ENCODE data around the gene ODF4. TPM values are rescaled to one million over a fixed set of nuclear protein-coding genes. Genes with fewer than 3 reads are reported as not detected.

Gene ODF4
- total RNA-seq, 1 donor from 2014 or later = not detected

DNA sequence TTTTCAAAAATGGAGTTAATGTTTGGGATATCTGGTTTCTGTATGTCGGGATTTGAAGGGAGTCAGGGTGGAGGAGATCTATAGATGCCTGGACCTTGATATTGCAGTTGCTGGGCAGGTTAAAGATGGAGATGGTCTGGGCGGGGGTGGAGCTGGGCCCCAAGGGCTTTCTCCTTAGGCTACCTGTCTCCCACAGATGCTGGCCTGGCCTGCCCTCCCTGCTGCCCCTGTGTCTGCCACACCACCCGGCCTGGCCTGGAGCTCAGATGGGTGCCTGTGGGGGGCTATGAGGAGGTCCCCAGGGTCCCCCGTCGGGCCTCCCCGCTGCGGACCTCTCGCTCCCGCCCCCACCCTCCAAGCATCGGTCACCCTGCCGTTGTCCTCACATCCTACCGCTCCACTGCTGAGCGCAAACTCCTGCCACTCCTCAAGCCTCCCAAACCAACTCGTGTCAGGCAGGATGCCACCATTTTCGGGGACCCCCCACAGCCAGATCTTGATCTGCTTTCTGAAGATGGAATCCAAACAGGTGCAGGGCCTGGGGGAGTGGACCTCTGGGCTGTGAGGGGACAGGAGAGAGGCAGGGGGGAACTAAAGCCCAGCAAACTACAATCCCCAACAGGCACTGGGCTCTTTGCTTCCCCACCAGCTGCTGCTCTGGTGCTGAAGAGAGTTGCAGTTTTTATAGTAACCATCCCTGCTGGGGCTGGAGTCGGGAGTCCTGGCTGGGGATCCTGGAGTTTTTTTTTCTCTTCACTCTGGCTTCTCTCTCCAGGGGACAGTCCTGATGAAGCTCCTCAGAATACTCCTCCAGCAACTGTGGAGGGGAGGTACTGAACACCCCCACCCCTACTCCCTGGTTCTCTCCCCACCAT is 26.7 kb upstream of the ODF4 start:
- DNase-seq (ENCODE audit: low spot score, unreplicated experiment) = no peak
- peaks cover 69% of the 10 kb centered on the region for H3K27me3 Mint-ChIP-seq
- no peak overlapping the region for H3K4me3 Mint-ChIP-seq (ENCODE audit: low read depth)

DNA sequence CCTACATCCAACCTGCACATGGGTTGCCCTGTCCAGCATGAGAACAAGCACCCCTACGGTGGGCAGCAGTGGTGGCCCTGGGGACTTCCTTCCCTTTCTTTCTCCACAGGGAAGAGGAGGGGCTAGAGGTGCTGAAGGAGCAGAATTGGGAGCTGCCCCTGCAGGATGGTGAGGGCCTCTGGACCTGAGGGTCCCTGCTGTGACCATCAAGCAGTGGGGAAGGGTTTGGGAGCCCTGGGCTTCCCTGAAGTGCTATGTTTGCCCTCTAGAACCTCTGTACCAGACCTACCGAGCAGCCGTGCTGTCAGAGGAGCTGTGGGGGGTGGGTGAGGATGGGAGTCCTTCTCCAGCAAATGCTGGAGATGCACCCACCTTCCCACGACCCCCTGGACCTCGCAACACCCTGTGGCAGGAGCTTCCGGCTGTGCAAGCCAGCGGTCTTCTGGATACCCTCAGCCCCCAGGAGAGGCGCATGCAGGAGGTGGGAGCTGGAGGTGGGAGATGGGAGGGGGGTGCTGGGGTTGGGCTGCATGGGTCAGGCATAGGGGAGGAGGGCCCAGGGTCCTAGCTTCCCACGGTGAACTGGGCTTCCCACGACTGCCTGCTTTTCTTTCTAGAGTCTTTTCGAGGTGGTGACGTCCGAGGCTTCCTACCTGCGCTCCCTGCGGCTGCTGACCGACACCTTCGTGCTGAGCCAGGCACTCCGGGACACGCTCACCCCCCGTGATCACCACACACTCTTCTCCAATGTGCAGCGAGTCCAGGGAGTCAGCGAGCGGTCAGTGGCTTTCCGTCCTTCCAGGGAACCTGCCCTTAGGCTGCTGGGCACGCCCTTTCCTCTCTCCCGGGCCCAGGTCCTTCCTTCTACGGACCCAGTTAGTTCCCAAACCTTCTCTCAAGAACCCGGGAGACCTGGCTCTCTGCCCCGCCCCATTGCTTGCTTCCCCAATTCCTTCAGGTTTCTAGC is 24.6 kb upstream of the ODF4 start:
- Mint-ChIP-seq H3K4me3 (ENCODE audit: low read depth) (peak overlapping the region; percentile 58), H3K4me1 (ENCODE audit: low read depth) (peaks cover 18% of the 10 kb centered on the region)

More for the DNA sequence above, 26.7 kb upstream of the ODF4 start:
- TF ChIP-seq, protein P1, sequence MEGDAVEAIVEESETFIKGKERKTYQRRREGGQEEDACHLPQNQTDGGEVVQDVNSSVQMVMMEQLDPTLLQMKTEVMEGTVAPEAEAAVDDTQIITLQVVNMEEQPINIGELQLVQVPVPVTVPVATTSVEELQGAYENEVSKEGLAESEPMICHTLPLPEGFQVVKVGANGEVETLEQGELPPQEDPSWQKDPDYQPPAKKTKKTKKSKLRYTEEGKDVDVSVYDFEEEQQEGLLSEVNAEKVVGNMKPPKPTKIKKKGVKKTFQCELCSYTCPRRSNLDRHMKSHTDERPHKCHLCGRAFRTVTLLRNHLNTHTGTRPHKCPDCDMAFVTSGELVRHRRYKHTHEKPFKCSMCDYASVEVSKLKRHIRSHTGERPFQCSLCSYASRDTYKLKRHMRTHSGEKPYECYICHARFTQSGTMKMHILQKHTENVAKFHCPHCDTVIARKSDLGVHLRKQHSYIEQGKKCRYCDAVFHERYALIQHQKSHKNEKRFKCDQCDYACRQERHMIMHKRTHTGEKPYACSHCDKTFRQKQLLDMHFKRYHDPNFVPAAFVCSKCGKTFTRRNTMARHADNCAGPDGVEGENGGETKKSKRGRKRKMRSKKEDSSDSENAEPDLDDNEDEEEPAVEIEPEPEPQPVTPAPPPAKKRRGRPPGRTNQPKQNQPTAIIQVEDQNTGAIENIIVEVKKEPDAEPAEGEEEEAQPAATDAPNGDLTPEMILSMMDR (IDR thresholded peaks at IDR 0.05; ENCODE audit: unreplicated experiment) = no peak
- Mint-ChIP-seq H3K9me3 (ENCODE audit: low read depth) (no peaks in the 10 kb centered on the region), H3K27ac (no peak overlapping the region), H3K4me1 (ENCODE audit: low read depth) (peaks cover 19% of the 10 kb centered on the region), H3K36me3 (ENCODE audit: insufficient read depth) (no peaks in the 10 kb centered on the region)

DNA sequence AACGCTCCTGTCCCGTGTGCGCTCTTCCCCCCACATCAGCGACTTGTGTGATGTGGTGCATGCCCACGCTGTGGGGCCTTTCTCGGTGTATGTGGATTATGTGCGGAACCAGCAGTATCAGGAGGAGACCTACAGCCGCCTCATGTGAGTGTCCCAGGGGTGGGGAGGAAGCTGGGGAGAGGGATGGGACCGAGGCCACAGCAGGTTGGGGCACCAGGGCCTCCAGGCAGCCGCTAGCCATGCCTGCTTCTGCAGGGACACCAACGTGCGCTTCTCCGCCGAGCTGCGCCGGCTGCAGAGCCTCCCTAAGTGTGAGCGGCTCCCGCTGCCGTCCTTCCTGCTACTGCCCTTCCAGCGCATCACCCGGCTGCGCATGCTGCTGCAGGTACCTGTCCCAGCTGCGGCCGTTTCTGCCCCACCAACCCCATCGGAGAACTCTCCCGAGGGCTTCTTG is 23.8 kb upstream of the ODF4 start:
- no peak for DNase-seq (ENCODE audit: low spot score, unreplicated experiment)
- Mint-ChIP-seq H3K9me3 (ENCODE audit: low read depth) (no peaks in the 10 kb centered on the region), H3K27ac (no peak overlapping the region), H3K36me3 (ENCODE audit: insufficient read depth) (no peaks in the 10 kb centered on the region), H3K4me1 (ENCODE audit: low read depth) (peaks cover 17% of the 10 kb centered on the region), H3K4me3 (ENCODE audit: low read depth) (peak overlapping the region; percentile 55), H3K27me3 (peaks cover 62% of the 10 kb centered on the region)
- TF ChIP-seq, protein P1 (IDR thresholded peaks at IDR 0.05; ENCODE audit: unreplicated experiment) = no peak

More for the DNA sequence above, 24.6 kb upstream of the ODF4 start:
- H3K27ac Mint-ChIP-seq = no peak overlapping the region
- TF ChIP-seq, protein P1 (IDR thresholded peaks at IDR 0.05; ENCODE audit: unreplicated experiment) = no peak
- DNase-seq (ENCODE audit: low spot score, unreplicated experiment) = no peak
- H3K27me3 Mint-ChIP-seq = peaks cover 69% of the 10 kb centered on the region
- no peaks in the 10 kb centered on the region for H3K9me3 Mint-ChIP-seq (ENCODE audit: low read depth)
- H3K36me3 Mint-ChIP-seq (ENCODE audit: insufficient read depth) = no peaks in the 10 kb centered on the region

DNA sequence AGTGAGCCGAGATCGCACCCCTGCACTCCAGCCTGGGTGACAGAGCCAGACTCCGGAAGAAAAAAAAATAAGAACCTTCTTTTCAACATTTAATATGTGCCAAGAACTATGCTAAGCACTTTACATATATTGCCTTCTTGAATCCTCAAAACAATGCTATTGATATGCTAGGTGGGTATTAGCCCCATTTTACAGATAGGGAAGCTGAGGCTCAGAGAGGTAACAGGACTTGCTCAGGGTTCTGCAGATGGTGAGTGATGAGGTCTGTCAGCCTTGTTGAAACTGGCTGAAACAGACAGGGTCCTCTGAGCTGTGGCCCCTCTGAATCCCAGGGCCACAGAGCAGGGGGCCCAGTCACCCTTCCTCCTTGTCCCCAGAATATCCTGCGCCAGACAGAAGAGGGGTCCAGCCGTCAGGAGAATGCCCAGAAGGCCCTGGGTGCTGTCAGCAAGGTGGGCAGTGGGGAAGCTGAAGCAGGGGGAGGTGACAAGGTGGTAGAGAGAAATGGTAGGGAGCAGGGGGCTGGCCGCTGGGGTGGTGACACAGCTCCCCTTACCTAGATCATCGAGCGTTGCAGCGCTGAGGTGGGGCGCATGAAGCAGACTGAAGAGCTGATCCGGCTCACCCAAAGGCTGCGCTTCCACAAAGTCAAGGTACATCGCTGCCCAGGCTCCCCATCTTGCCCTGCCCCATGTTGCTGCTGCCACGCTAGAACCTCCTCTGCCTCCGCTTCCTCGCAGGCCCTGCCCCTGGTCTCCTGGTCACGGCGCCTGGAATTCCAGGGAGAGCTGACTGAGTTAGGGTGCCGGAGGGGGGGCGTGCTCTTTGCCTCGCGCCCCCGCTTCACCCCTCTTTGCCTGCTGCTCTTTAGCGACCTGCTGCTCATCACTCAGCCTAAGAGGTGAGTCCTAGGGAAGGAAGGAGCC is 21.4 kb upstream of the ODF4 start:
- H3K4me3 Mint-ChIP-seq (ENCODE audit: low read depth) = no peak overlapping the region
- peaks cover 17% of the 10 kb centered on the region for H3K4me1 Mint-ChIP-seq (ENCODE audit: low read depth)
- H3K27ac Mint-ChIP-seq = no peak overlapping the region
- DNase-seq (ENCODE audit: low spot score, unreplicated experiment) = no peak
- TF ChIP-seq, protein P1 (IDR thresholded peaks at IDR 0.05; ENCODE audit: unreplicated experiment) = no peak
- H3K9me3 Mint-ChIP-seq (ENCODE audit: low read depth) = no peaks in the 10 kb centered on the region
- peaks cover 48% of the 10 kb centered on the region for H3K27me3 Mint-ChIP-seq
- H3K36me3 Mint-ChIP-seq (ENCODE audit: insufficient read depth) = no peaks in the 10 kb centered on the region
